PC-3 (cell line): Measurements from ENCODE around the gene CMTM8. TPM values are rescaled to one million over a fixed set of nuclear protein-coding genes. Genes with fewer than 3 reads are reported as not detected.

ENCODE experiments used
- ATAC-seq: fragments of 200-7000 bp; cut with Tn5 transposase; 2 replicates; pipeline ENCODE4 v1.9.1; 2020; ENCODE audit warnings: mild to moderate bottlenecking, moderate library complexity
- BruUV-seq: library from RNA; stranded (reverse); fragments of 400-500 nt; replicated peaks from 2 replicates; lab custom pipeline; 2021; lab: Mats Ljungman, UMichigan
- CTCF ChIA-PET: fragments of 300-600 bp; sonication (Branson Sonifier 250); formaldehyde crosslinking; loops from one replicate; lab custom pipeline; 2022; ENCODE audit warnings: antibody characterized with exemption; lab: Charles Lee
- POLR2A ChIA-PET: fragments of 300-600 bp; sonication (Branson Sonifier 250); formaldehyde crosslinking; loops from one replicate; lab custom pipeline; 2022; ENCODE audit warnings: antibody characterized with exemption; ENCODE audit not compliant: unreplicated experiment; lab: Charles Lee
- DNase-seq: peaks from one replicate; pipeline ENCODE4 v3.0.0-alpha.2; 2015
- H2AFZ ChIP-seq: fragments of 300-600 bp; sonication (generic); 2 replicates; pipeline ENCODE4 v1.6.0; 2016; ENCODE audit warnings: antibody characterized with exemption, low read length
- H3F3A ChIP-seq: fragments of 300-600 bp; sonication (generic); one replicate; pipeline ENCODE4 v1.6.0; 2017; ENCODE audit warnings: antibody characterized with exemption, low read length, control low read depth, mild to moderate bottlenecking; ENCODE audit not compliant: unreplicated experiment
- H3K27ac ChIP-seq: fragments of 300-600 bp; sonication (generic); 2 replicates; pipeline ENCODE4 v1.5.1; 2016; ENCODE audit warnings: mild to moderate bottlenecking, low read length
- H3K27me3 ChIP-seq: fragments of 300-600 bp; sonication (generic); 2 replicates; pipeline ENCODE4 v1.6.1; 2016; ENCODE audit warnings: low read length, mixed read lengths
- H3K36me3 ChIP-seq: fragments of 300-600 bp; sonication (generic); 2 replicates; pipeline ENCODE4 v1.6.1; 2016; ENCODE audit warnings: low read depth, mixed run types, low read length, mixed read lengths
- H3K4me1 ChIP-seq: fragments of 300-600 bp; sonication (generic); 2 replicates; pipeline ENCODE4 v1.5.1; 2016; ENCODE audit warnings: low read length; ENCODE audit not compliant: insufficient read depth
- H3K4me2 ChIP-seq: fragments of 300-600 bp; sonication (generic); 2 replicates; pipeline ENCODE4 v1.6.0; 2016; ENCODE audit warnings: low read length
- H3K4me3 ChIP-seq: fragments of 300-600 bp; sonication (generic); 2 replicates; pipeline ENCODE4 v1.5.1; 2016; ENCODE audit warnings: mild to moderate bottlenecking, low read length, mixed read lengths
- H3K79me2 ChIP-seq: fragments of 300-600 bp; sonication (generic); 2 replicates; pipeline ENCODE4 v1.6.1; 2017; ENCODE audit warnings: low read length, mixed read lengths
- H3K9ac ChIP-seq: fragments of 300-600 bp; sonication (generic); 2 replicates; pipeline ENCODE4 v1.6.0; 2016; ENCODE audit warnings: mild to moderate bottlenecking, low read length
- H3K9me2 ChIP-seq: fragments of 300-600 bp; sonication (generic); replicated peaks from 2 replicates; pipeline ENCODE4 v1.6.1; 2016; ENCODE audit warnings: mixed run types, low read length, mixed read lengths
- H3K9me3 ChIP-seq: fragments of 300-600 bp; sonication (generic); 2 replicates; pipeline ENCODE4 v1.6.1; 2016; ENCODE audit warnings: low read length, mixed read lengths
- H4K20me1 ChIP-seq: fragments of 300-600 bp; sonication (generic); 2 replicates; pipeline ENCODE4 v1.6.1; 2016; ENCODE audit warnings: low read length, mixed read lengths
- CTCF ChIP-seq: fragments of 300-600 bp; sonication (generic); conservative IDR thresholded peaks from 2 replicates; pipeline ENCODE4 v1.5.1; 2017; ENCODE audit warnings: antibody characterized with exemption, low read depth, mild to moderate bottlenecking, low read length
- EZH2 ChIP-seq: fragments of 300-600 bp; sonication (generic); IDR thresholded peaks from one replicate; pipeline ENCODE4 v1.6.1; 2017; ENCODE audit warnings: antibody characterized with exemption, mild to moderate bottlenecking, low read length; ENCODE audit not compliant: unreplicated experiment
- EZH2phosphoT487 ChIP-seq: fragments of 300-600 bp; sonication (generic); IDR thresholded peaks from 2 replicates; pipeline ENCODE4 v1.6.1; 2018; ENCODE audit warnings: mild to moderate bottlenecking, antibody characterized with exemption, low read length, borderline replicate concordance
- intact Hi-C: fragments of 100-400 bp; cut with micrococcal nuclease; formaldehyde crosslinking; loops from 2 replicates; pipeline ENCODE4 v1.9.0; 2023
- total RNA-seq: library from RNA; depleted of rRNA; stranded (reverse); fragments of >200 nt; gene quantifications from 2 replicates; pipeline ENCODE4 v1.2.3, GENCODE V29; 2014

The CMTM8 gene
- total RNA-seq, 1 experiment from 2014 or later, result 5.2 TPM

- CTCF ChIA-PET, result interaction anchor here (0.6 kb wide), 1 partner anchor 86 kb away, joined by 3 read pairs; no protein-coding TSS in a partner anchor
- no peaks in the 10 kb centered on the region for H3F3A ChIP-seq
- DNase-seq, result peak; percentile 73
- intact Hi-C loops, result loop anchor here (1.0 to 5.0 kb wide), 5 partner anchors 44 to 171 kb away; partner anchors contain the start of gene CMTM8
- POLR2A ChIA-PET, result no interaction called here
- H3K27ac ChIP-seq, result no peak overlapping the region
- BruUV-seq, result no TSS peak
- H2AFZ ChIP-seq, result no peak overlapping the region
- H3K4me1 ChIP-seq, result 0 out of 2 replicates have a peak, but pooled peaks cover 2% of the 10 kb centered on the region
- no peaks in the 10 kb centered on the region for H4K20me1 ChIP-seq
- H3K4me2 ChIP-seq, result 0 out of 2 replicates have a peak overlapping the region, but pooled peaks have one; percentile 5
- no peaks in the 10 kb centered on the region for H3K9me3 ChIP-seq
- peak; percentile 94 for ATAC-seq
- no peaks in the 10 kb centered on the region for H3K79me2 ChIP-seq
- H3K4me3 ChIP-seq, result no peak overlapping the region
- H3K27me3 ChIP-seq, result no peaks in the 10 kb centered on the region
- H3K36me3 ChIP-seq, result no peaks in the 10 kb centered on the region
- TF ChIP-seq CTCF (peak; percentile 93), EZH2phosphoT487 (no peak), EZH2 (no peak)
- no peak overlapping the region for H3K9ac ChIP-seq
- no peaks in the 10 kb centered on the region for H3K9me2 ChIP-seq
Measured at GRCh38 chr3:32296251-32297204, 58.0 kb downstream of the CMTM8 start.

- intact Hi-C loops, result loop anchor here (2.0 to 5.0 kb wide), 4 partner anchors 43 to 170 kb away; partner anchors contain the start of gene CMTM8
- Histone ChIP-seq H3K79me2 (no peaks in the 10 kb centered on the region), H3K9me3 (no peaks in the 10 kb centered on the region), H3F3A (no peaks in the 10 kb centered on the region), H3K9me2 (no peaks in the 10 kb centered on the region), H3K4me1 (0 out of 2 replicates have a peak, but pooled peaks cover 2% of the 10 kb centered on the region), H3K4me3 (no peak overlapping the region), H2AFZ (no peak overlapping the region), H3K27me3 (no peaks in the 10 kb centered on the region), H4K20me1 (no peaks in the 10 kb centered on the region), H3K27ac (no peak overlapping the region), H3K4me2 (no peak overlapping the region), H3K36me3 (no peaks in the 10 kb centered on the region), H3K9ac (no peak overlapping the region)
- DNase-seq (no peak), ATAC-seq (no peak)
- no TSS peak for BruUV-seq
- ChIA-PET POLR2A (no interaction called here), CTCF (no interaction called here)
- TF ChIP-seq EZH2 (no peak), CTCF (no peak), EZH2phosphoT487 (no peak)
Measured at GRCh38 chr3:32297366-32297765, 58.9 kb downstream of the CMTM8 start.

- H3K4me2 ChIP-seq, result no peak overlapping the region
- H3K36me3 ChIP-seq, result no peaks in the 10 kb centered on the region
- no TSS peak for BruUV-seq
- TF ChIP-seq EZH2phosphoT487 (no peak), CTCF (no peak), EZH2 (no peak)
- intact Hi-C loops, result no loop called here
- no peaks in the 10 kb centered on the region for H3F3A ChIP-seq
- 0 out of 2 replicates have a peak, but pooled peaks cover 2% of the 10 kb centered on the region for H3K4me1 ChIP-seq
- DNase-seq, result no peak
- POLR2A ChIA-PET, result interaction anchor here (0.6 kb wide), 1 partner anchor 113 kb away, joined by 4 read pairs; no protein-coding TSS in a partner anchor
- no peak for ATAC-seq
- CTCF ChIA-PET, result no interaction called here
- H3K4me3 ChIP-seq, result no peak overlapping the region
- no peaks in the 10 kb centered on the region for H3K79me2 ChIP-seq
- H3K9ac ChIP-seq, result no peak overlapping the region
- no peak overlapping the region for H2AFZ ChIP-seq
- no peaks in the 10 kb centered on the region for H4K20me1 ChIP-seq
- no peaks in the 10 kb centered on the region for H3K27me3 ChIP-seq
- no peaks in the 10 kb centered on the region for H3K9me3 ChIP-seq
- no peak overlapping the region for H3K27ac ChIP-seq
- no peaks in the 10 kb centered on the region for H3K9me2 ChIP-seq
Measured at GRCh38 chr3:32301426-32301825, 62.9 kb downstream of the CMTM8 start.
